Stimulated activated CD4-positive, alpha-beta T cell treated with anti-CD3 and anti-CD28 coated beads, Interleukin-1b, Interleukin-23, amount 100 ng/mL, for 48 hours (primary cell): ENCODE measurements around the gene MEIOB.
"Not testable (repeated sequence)": the region's sequence is repeated elsewhere in the genome, so short reads cannot be mapped to it uniquely, and the experiment has no call there.

ENCODE experiments used
- DNase-seq: peaks from one replicate; pipeline ENCODE4 v3.0.0-alpha.2; 2020

The MEIOB gene, protein sequence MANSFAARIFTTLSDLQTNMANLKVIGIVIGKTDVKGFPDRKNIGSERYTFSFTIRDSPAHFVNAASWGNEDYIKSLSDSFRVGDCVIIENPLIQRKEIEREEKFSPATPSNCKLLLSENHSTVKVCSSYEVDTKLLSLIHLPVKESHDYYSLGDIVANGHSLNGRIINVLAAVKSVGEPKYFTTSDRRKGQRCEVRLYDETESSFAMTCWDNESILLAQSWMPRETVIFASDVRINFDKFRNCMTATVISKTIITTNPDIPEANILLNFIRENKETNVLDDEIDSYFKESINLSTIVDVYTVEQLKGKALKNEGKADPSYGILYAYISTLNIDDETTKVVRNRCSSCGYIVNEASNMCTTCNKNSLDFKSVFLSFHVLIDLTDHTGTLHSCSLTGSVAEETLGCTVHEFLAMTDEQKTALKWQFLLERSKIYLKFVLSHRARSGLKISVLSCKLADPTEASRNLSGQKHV

DNA sequence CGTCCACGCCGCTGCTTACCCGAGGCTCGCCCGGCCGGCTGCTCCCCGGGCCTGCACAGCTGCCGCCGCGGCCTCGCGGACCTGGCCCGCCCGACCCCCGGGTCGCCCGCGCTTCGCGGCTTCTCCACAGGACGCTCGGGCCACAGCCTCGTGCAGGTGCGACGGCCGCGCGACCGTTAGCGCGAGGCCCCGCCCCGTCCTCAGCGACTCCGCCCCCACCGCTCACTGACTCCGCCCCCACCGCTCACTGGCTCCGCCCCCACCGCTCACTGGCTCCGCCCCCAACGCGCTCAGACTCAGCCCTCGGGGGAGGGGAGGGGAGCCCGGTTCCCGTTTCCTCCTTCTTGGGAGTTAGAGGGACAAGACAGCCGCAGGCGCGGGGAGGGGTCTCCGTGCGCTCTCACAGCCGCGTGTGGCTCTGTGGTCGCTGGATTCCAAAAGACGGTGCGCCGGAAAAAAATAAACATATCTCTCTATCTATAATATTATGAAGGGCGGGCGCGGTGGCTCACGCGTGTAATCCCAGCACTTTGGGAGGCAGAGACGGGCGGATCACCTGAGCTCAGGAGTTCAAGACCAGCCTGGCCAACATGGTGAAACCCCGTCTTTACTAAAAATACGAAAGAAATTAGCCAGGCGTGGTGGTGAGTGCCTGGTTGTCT lies at the start of gene MEIOB:
Gene MEIOB, minus strand, starts transcription at position 191 of the 662 bp plus-strand sequence. CDS start 3,989 bp downstream, outside the sequence.
- peak; percentile 44 for DNase-seq

DNA sequence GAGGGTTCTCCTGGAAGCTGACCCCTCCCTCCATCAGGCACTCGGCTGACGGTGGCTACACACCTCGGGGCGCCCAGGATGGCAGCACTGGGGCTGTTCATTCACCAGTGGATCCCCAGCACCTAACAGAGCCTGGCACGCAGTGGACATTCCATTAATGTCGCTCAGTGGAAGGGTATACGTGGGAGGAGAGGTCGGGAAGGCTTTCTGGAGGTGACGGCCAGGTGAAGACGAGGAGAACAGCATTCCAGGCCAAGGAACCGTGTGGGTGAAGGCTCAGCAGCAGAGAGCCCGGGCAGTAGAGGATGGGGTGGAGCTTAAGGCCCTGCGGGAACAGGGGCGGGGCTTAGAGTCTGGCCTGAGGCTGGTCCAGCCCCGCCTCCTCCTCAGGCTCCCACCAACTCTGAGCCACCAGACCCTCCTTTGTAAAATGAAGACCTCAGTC lies 48.8 kb upstream of the MEIOB start:
- no peak for DNase-seq

DNA sequence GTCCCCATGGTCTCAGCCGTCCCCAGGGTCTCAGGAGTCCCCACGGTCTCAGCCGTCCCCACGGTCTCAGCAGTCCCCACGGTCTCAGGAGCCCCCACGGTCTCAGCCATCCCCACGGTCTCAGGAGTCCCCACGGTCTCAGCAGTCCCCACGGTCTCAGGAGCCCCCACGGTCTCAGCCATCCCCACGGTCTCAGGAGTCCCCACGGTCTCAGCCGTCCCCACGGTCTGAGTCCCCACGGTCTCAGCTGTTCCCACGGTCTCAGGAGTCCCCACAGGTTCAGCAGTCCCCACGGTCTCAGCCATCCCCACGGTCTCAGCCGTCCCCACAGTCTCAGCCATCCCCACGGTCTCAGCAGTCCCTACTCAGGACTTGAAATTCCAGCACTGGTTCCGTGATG lies 48.2 kb upstream of the MEIOB start:
- DNase-seq = not testable (repeated sequence)

DNA sequence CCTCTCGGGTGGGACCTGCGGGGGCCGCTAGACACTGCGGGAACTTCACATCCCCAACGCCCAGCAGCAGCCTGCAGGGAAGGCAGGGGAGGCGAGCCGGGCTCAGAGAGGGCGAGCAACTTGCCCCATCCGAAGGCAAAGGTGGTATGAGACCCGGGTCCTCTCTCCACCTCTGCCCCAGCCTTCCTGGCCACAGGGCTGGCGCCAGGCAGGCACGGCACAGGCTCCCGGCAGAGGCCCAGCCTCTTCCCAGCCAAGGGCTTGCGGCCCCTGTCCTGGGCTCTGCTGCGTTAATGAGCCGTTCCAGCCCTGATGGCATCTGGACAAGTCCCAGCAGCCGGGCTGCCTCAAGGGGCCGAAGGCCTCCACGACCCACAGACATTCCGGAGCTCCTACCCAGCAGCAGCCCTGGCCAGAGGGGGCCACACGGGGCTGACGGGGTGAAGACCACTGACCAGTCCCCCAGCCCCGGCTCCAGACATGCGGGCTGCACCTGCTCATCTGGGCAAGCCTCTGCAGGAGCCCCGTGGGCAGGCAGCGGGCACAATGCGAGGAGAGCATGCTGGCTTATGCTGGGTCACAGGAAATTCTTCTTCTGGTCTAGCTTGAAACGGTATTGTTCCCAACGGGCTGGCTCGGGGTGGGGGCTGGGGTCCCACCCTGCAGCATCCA lies 47.5 kb upstream of the MEIOB start:
- no peak for DNase-seq

DNA sequence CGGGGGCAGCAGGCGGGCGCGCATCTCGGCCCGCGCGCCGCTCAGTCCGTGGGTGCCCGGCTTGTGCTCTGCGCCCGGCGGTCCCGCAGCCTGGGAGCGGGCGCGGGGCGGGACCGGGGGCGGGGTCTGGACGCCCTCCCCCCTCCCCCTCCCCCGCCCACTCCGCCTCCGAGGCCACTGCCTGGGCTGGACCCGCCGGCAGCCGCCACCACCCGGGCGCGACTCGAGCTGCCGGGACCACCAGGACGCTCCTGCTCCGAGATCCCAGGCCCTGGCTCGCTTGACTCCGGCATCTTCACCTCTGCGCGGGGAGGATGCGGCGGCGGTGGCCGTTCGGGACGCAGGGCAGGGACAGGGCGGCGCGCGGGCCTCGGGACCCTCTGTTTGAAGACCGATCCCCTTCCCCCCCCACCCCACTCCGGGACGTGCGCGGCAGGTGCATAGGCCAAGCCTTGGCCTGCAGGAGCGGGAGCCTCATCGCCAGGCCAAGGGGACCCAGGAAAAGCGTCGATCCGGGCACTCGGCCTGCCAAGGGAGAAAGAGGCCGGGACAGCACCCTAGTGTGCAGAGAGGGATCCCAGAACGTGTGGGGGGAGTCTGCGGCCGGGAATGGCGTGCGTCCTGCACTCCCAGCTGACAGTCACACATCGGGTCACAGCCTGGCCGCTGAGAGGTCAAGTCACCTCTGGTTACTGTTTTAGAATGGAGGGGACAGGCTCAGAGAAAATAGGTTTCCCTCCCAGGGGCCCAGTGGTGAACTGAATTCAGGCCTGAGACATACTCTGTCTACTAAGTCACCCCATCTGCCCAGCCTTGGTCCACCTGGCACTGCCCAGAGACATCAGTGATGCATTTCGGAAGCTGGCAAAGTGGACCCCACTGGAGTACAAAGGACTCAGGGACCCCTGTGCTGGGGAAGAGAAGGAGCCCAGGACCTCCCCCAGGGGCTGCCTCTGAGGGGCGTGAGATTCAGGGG lies 46.7 kb upstream of the MEIOB start, which contains the start of gene HS3ST6:
Gene HS3ST6, minus strand, starts transcription at position 65 of the 976 bp plus-strand sequence. CDS start 92 bp downstream, outside the sequence.
- no peak for DNase-seq

DNA sequence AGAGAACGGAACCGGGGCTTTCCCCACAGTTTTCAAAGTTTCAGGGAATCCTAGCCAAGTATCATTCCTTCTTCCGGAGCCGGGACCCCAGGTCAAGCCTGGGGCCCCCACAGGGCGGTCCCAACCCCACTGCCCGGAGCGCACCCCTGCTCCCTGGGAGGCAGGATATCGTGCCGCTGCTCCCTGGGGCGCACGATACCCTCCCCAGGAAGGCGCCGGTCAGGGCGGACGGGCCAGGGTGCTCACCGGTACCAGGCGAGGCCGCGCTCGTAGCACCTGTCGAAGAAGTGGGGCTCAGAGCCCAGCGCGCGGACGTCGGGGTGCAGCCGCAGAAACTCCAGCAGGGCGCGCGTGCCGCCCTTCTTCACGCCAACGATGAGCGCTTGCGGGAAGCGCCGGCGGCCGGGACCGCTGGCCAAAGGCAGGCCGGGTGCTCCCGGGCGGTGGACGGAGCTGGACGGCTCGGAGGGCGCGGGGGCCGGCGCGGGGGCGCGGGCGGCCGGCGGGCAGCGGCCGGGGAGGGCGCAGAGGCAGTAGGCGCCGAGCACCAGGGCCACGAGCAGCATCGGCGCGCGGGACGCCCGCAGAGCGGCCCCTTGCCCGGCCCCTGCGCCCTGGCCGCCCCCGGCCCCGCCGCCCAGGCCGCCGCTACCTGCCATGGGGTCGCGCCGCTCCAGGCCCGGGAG lies 45.8 kb upstream of the MEIOB start:
- DNase-seq = no peak

DNA sequence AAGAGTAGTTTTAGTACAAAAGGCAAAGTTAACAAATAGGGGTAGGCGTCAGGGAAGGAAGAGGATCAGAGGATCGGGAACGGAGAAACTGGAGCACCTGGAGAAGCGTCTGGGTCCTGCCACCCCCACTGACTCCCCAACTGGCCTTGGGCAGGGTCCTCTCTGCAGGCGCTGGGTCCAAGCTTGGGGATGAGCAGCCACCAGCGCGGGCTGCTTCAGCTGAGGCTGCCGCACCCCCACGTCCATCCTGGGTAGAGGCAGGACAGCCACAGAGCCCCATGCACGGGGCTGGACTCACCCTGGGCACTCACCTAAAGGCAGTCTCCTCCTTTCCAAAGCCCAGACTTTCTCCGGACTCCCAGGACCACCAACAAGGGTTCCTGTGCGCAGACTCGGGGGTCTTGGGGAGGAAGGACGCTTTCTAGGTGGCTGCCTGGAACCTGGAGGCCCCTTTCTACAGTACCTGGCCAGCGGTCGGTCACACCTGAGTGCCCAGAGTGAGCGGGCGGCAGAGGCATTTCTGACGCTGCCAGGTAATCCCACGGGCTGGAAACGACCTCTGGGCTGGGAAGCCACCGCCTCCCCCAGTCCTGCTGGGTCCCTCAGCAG lies 45.2 kb upstream of the MEIOB start:
- no peak for DNase-seq

DNA sequence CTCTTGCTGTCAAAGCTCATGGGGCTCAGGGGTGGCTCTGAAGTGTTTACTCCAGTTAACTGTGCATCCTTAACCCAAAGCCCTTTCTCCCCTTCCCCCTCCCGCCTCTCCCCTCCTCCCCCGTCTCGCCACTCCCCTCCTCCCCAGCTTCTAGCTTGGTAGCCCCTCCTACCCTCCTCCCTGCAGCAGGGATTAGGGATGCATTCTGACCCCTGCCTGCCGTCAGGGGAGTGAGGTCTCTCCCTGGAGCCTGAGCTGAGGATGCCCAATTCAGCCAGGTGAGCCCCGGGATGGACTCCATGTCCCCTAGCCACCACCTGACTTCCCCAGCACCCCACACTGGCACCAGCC lies 44.7 kb upstream of the MEIOB start:
- no peak for DNase-seq

DNA sequence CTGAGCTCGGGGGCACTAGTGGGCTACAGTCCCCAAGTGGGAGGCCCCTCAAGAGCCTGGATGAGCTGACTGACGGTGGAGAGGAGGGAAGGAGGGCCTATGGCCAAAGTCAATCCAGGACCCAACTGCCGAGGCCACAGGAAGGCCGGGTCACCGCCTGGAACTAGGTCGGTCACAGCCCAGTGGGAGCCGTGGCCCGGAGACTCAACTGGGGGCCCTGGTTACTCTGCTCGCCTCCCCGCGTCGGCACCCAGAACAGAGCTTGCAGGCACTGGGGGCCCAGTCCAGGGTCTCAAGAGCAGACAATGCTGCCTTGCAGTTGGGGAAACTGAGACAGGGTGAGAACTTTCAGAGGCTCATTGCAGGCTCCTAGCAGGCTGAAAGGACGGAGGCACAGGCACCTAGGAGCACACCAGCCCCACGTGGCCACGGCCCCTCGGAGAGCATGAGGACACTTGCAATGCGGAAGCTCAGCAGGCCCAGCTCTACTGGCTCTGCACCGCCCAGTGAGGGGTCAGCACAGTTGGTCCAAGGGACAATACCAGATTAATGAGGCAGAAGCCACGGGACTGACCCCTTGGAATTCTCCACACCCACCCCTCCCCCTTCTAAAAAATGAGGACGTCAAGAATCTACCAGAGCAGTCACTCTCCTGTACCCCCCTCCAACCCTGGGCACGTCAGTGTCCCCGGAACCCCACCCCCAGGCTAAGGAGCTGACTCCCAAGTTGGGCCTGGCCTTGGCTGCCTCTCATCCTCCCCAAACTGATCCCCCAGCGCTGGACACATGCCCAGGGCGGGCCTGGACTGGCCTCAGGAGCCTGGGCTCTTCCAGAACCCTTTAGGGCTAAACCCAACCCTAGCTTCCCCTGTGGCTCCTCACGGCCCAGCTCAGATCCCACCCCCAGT lies 44.0 kb upstream of the MEIOB start:
- DNase-seq = no peak

DNA sequence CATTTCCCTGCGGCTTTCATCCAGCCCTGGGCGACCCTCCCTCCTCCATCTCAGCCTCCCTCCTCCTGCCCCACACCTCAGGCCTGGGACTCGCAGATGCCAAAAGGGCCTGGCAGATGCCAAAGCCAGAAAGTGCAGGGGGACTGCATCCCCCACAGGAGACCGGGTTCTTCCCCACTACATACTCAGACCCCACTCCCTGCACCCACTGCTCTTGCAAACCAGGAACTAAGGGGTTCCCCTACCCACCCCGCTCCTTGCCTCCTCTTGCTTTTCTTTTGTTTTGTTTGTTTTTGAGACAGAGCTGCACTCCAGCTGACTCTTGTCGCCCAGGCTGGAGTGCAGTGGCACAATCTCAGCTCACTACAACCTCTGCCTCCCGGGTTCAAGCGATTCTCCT lies 43.0 kb upstream of the MEIOB start:
- DNase-seq = no peak

DNA sequence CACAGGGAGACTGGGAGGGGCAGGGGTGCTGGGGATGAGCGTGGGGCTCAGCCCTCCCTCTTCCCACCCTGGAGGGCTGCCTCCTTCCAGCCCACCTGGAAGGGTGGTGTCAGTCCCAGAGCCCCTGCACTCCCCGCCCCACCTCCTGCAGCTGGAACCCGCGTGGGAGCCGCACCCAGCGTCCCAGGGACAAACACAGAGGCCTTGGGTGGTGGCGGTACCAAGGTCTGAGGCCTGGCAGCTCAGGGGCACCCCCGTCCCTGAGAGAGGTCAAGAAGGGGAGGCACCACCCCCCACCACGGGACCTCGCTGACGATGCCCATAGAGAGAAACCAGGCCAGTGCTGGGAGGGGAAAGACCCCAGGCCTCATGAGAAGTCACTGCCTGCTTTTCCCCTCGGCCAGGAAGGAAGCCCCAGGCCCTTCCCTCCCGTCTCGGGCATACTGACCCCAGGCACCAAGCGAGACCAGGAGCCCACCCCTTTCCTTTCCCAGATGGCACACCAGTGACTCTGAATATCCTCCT lies 42.2 kb upstream of the MEIOB start:
- no peak for DNase-seq

DNA sequence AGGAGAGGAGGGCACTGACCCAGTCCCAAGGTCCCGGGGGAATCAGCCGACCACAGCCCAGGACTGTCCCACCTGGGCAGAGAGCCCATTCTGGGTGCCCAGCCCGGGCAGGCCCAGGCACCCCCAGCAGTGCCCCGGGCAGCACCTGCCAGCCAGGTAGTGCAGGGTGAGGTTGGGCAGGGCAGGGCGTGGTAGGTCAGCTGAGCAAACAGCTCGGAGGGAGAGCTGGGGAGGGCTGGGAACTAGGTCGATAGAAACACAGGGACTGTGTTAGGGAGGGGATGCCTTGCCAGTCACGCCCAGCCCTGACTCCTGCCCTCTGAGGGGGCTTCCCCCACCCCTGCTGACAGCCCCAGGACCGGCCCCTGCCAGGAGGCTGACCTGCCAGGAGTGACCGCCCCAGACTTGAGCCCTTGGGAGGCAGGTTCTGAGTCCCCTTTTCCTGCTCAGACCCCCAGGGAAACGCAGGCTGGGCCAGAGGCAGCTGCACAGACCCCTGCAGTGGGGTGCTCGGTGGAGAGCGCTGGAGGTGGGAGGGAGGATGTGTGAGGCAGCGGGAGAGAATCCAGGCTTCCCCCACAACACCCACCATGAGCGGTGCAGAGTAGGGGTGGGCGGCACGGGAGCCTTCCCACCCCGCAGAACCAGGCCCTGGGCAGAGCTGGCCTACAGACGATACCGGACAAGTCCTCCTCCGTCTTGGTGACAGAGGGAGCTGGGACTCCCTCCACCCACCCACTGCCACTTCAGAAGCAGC lies 41.5 kb upstream of the MEIOB start:
- no peak for DNase-seq

DNA sequence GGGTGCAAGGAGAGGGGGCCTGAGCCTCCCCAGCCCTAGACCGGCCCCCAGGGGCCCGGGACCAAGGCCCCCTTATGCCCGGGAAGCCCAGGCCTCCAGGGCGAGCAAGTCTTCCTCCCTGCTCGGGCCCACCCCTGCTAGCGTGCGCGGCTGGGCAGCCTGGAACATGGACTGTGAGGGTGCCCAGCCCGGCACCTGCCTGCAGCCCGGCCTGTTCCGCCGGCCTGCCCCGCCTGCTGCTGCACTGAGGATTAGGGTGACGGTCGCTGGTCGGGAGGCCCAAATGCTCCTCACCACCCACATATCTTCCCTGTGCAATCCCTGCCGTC lies 40.2 kb upstream of the MEIOB start:
- no peak for DNase-seq

DNA sequence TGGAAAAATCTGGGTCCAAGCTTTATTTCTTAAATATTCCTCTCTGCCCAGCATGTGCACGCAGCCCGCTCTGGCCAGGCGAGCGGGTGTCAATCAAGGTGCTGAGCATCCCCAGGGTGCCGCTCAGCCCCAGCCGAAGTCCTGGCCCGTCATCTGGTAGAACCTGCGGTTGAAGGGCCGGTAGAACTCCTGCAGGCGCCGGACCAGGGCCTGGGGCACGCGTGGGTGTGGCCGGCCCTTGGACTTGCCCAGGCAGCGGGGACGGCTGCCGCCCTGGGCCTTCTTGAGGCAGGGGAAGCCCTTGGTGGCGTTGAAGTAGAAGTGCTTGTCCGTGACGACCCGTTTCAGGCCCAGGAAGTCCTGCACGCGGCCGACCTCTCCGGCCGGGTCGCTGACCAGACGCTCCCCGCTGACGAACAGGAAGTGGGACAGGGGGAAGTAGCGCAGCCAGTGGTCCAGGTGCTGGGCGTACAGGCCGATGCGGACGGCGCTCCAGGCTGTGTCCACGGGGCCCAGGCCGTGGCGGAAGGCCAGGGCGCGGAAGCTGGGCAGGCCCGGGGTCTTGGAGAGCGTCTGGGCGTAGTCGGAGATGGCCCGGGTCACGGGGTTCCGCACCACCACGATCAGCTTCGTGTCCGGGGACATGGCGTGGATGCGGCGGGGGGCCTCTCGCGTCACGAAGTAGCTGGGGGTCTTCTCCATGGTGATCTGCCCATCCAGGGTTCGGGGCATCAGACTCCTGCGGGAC lies 39.7 kb upstream of the MEIOB start:
- DNase-seq = no peak

DNA sequence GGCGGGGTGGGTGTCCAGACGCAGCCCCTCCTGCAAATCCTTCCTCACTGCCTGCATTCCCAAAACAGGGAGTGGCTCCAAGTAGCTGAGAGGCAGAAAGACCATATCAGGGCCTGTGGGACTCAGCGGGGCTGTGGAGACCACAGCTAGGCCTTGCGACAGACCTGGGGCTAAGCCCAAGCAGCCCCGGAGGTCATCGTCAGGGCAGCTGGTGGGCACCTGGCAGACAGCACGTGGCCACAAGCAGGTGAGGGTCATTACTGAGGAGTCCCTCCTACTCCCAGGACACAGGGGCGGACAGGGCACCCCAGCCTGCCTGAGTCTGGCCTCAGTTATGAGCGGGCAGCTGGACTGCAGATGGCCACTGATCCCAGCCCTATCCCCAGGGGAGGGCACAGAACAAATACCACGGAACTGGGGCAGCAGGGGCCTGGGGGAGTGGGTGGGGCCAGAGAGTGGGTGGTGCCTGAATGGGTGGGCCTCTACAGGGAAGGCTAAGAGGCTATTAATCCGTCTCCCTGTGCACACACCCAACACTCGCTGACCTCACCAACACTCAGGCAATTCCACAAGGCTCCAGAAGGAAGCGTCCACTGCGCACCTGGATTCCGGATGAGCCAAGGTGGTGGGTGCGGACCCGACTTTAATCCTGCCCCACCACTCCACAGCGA lies 37.7 kb upstream of the MEIOB start:
- DNase-seq = no peak

DNA sequence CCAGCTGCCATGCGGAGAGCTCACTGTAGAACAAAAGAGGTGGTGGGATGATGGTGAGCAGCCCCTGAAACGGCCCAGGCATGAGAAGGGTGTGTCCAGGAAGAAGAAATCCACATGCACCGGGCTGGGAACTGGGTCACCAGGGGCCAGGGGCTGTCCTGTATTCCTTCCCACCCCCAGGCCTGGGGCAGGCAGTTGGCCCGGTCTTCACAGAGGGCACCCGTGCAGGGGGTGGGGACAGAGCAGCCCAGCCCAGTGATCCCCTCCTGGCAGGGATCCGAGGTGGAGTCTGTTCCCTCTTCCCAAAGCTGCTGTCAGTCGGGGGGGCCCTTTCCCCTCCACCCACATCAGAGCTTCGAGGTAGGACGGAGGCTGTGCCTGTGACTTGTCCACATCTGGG lies 37.0 kb upstream of the MEIOB start:
- no peak for DNase-seq

DNA sequence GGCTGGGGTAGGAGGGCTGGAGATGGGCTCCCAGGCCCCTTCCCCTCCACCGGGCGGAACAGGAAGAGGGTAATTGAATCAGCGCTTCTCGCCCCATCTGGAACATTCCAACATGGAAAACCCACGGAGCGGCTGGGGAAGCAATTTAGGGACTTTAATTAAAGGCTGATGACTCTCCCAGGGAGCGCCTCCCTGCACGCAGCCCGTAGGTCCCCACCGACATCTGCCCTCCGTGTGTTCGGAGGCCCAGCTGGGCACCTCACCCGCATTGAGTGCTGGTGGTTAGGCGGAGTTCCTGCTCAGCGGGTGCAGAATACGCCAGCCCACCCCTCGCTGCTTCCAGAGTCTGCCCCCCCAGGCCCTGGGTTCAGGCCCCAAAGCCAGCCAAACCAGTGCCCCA lies 36.2 kb upstream of the MEIOB start:
- DNase-seq = no peak
